ENCODE measurements around the gene RHBDD1. TPM values are rescaled to one million over a fixed set of nuclear protein-coding genes. Genes with fewer than 3 reads are reported as not detected.
A peak's percentile ranks its signal among the peaks of the same experiment; 100 is the strongest.

RHBDD1 gene
- total RNA-seq, 4 donors from 2014 or later: 7.8 to 28.9 (median 18.0) TPM

GRCh38 chr2:226791056-226791486 lies 44.8 kb upstream of the RHBDD1 start:
- H3K4me3 ChIP-seq (ENCODE audit: low read depth, poor library complexity, severe bottlenecking): peak overlapping the region; percentile 44
- no peak for TF ChIP-seq POLR2A (IDR thresholded peaks at IDR 0.05)
- TF ChIP-seq CTCF (IDR thresholded peaks at IDR 0.05): no peak
- WGBS, 2 donors: 1% methylated on average over 24 of the region's 24 CpGs
- peak in 1 of 2 donors; percentile 72 for DNase-seq (ENCODE audit: low spot score in 2 of 2)
- intact Hi-C loops (cut with DNase I; ENCODE audit: low total_unique reads): loop anchor here (10.0 kb wide), 1 partner anchor 576 kb away; no protein-coding TSS in a partner anchor

DNA sequence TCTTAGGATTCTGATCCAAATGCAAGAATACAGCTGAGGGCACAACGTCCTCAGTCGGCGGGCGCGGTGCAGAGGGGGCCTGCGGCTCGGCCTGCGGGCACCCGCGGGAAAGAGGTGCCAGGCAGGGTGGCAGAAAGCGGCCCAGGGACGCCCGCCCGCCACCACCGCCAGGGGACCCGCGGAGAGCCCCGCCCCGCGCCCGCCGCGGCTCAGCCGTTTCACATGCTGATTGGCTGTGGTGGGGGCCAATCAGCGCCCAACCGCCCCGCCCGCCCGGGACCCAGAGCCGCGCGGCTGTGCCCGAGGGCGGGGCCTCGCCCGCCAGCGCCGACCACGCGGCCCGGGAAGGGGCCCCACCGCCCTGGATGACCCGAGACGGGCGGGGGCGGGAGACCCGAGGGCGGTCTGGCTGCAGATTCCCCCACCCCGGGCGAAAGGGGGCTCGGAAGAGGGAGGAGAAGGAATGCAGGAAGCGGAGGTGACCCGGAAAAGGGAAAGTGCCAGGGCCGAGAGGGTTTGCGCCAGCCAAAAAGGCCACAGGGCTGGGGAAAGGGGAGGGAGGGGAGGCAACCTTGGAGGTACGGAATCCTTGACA lies 44.3 kb upstream of the RHBDD1 start:
- DNase-seq (ENCODE audit: low spot score in 2 of 2): peak; percentile 86 to 97
- WGBS, 2 donors: 0% methylated on average over 24 to 37 of the region's 56 CpGs
- TF ChIP-seq POLR2A (IDR thresholded peaks at IDR 0.05): no peak
- no peak for TF ChIP-seq CTCF (IDR thresholded peaks at IDR 0.05)
- H3K4me3 ChIP-seq (ENCODE audit: low read depth, poor library complexity, severe bottlenecking): peak overlapping the region; percentile 44
- intact Hi-C loops (cut with DNase I; ENCODE audit: low total_unique reads): loop anchor here (10.0 kb wide), 1 partner anchor 577 kb away; no protein-coding TSS in a partner anchor

DNA sequence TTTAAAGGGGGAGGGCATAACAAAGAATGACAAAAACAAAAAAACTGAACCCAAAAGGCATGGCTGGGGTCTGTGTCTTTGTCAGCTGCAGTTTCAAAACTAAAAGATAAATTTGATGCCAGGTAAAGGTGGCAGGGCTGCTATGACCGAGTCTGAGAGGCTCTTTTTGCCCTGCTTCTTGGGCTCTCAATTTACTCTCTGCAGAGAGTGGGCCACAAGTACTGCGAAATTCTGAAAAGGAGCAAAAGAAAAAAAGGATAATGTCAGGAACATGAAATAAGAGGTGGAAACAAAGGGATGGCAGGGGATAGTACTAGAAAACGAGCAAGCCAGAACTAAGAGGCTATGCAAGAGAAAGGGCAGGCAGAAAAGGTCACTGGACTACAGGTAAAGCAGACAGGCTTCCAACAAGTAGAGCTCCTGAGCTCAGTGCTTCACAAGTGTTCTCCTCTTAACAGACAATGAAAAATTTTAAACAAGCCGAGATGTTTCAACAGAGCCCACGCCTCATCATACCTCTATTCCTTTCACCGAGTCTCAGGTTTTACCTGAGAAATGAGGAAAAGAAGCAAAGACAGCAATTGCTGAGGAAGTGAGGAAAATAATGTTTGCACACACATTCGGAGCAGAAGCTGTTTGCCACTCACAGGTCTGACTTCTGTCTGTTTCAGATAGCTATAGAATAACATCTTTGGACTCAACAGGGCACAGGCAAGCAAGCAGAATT lies 43.5 kb upstream of the RHBDD1 start:
- TF ChIP-seq CTCF (IDR thresholded peaks at IDR 0.05): no peak
- TF ChIP-seq POLR2A (IDR thresholded peaks at IDR 0.05): no peak
- WGBS, 2 donors: 30 to 31% methylated on average over 7 of the region's 7 CpGs
- H3K4me3 ChIP-seq (ENCODE audit: low read depth, poor library complexity, severe bottlenecking): no peak overlapping the region
- intact Hi-C loops (cut with DNase I; ENCODE audit: low total_unique reads): loop anchor here (10.0 kb wide), 1 partner anchor 578 kb away; no protein-coding TSS in a partner anchor
- DNase-seq (ENCODE audit: low spot score in 2 of 2): no peak

GRCh38 chr2:226793646-226794045 lies 42.2 kb upstream of the RHBDD1 start:
- no peak for DNase-seq (ENCODE audit: low spot score in 2 of 2)
- WGBS, 2 donors: 18 to 27% methylated on average over 2 of the region's 2 CpGs
- no peak overlapping the region for H3K4me3 ChIP-seq (ENCODE audit: low read depth, poor library complexity, severe bottlenecking)
- intact Hi-C loops (cut with DNase I; ENCODE audit: low total_unique reads): loop anchor here (10.0 kb wide), 1 partner anchor 579 kb away; no protein-coding TSS in a partner anchor
- TF ChIP-seq POLR2A (IDR thresholded peaks at IDR 0.05): no peak
- no peak for TF ChIP-seq CTCF (IDR thresholded peaks at IDR 0.05)

GRCh38 chr2:226794196-226794661 lies 41.6 kb upstream of the RHBDD1 start:
- intact Hi-C loops (cut with DNase I; ENCODE audit: low total_unique reads): loop anchor here (10.0 kb wide), 1 partner anchor 579 kb away; no protein-coding TSS in a partner anchor
- no peak overlapping the region for H3K4me3 ChIP-seq (ENCODE audit: low read depth, poor library complexity, severe bottlenecking)
- no peak for DNase-seq (ENCODE audit: low spot score in 2 of 2)
- no peak for TF ChIP-seq CTCF (IDR thresholded peaks at IDR 0.05)
- no peak for TF ChIP-seq POLR2A (IDR thresholded peaks at IDR 0.05)
- WGBS, 2 donors: 14 to 18% methylated on average over 4 of the region's 4 CpGs

Data from lower leg skin (tissue), 4 donors.